Mesenchymal stem cell (in vitro differentiated cells and primary cell): ENCODE data around the gene C1orf52.

Experiments used
- DNase-seq: peaks from one replicate; pipeline ENCODE4 v3.0.0-alpha.2; 2013
- H2AFZ ChIP-seq: one replicate; pipeline ENCODE4 v1.6.1; 2013; ENCODE audit warnings: low read depth, mild to moderate bottlenecking, control low read depth, inconsistent platforms, low read length, moderate library complexity
- H2AK5ac ChIP-seq: 2 replicates; pipeline ENCODE4 v1.6.1; 2013; ENCODE audit warnings: low read length, moderate library complexity, mild to moderate bottlenecking, inconsistent platforms; ENCODE audit not compliant: severe bottlenecking
- H2BK120ac ChIP-seq: one replicate; pipeline ENCODE4 v1.6.1; 2013; ENCODE audit warnings: low read depth, mild to moderate bottlenecking, inconsistent platforms, low read length, moderate library complexity
- H2BK12ac ChIP-seq, 2 experiments: one replicate each; pipeline ENCODE4 v1.6.1; 2013; ENCODE audit warnings: inconsistent platforms in 2 of 2, low read length in 2 of 2, mild to moderate bottlenecking in 2 of 2, moderate library complexity in 2 of 2, control low read depth in 1 of 2
- H2BK15ac ChIP-seq: one replicate; pipeline ENCODE4 v1.6.1; 2013; ENCODE audit warnings: mild to moderate bottlenecking, low read depth, inconsistent platforms; ENCODE audit not compliant: poor library complexity, severe bottlenecking
- H2BK5ac ChIP-seq: 2 replicates; pipeline ENCODE4 v1.6.1; 2013; ENCODE audit warnings: low read depth, mild to moderate bottlenecking, low read length, control low read depth, inconsistent platforms; ENCODE audit not compliant: poor library complexity, severe bottlenecking
- H3K14ac ChIP-seq, 2 experiments: one replicate each; pipeline ENCODE4 v1.6.1; 2013; ENCODE audit warnings: inconsistent platforms in 2 of 2, low read length in 2 of 2, control low read depth in 1 of 2, mild to moderate bottlenecking in 1 of 2, moderate library complexity in 1 of 2
- H3K18ac ChIP-seq, 2 experiments: one replicate each; pipeline ENCODE4 v1.6.1; 2013; ENCODE audit warnings: inconsistent platforms in 2 of 2, low read length in 2 of 2, control low read depth in 1 of 2, low read depth in 1 of 2, mild to moderate bottlenecking in 1 of 2
- H3K23ac ChIP-seq, 2 experiments: one replicate each; pipeline ENCODE4 v1.6.1; 2013; ENCODE audit warnings: inconsistent platforms in 2 of 2, low read length in 2 of 2, mild to moderate bottlenecking in 2 of 2, moderate library complexity in 2 of 2, control low read depth in 1 of 2
- H3K27ac ChIP-seq: 2 replicates; pipeline ENCODE4 v1.5.1; 2013; ENCODE audit warnings: mild to moderate bottlenecking, moderate library complexity, low read length, control low read depth, inconsistent platforms; ENCODE audit not compliant: poor library complexity, severe bottlenecking
- H3K27me3 ChIP-seq, 2 experiments: 2 replicates each; pipeline versions ENCODE4 v1.6.1 to v1.7.0; 2013; ENCODE audit warnings: low read length in 2 of 2, mild to moderate bottlenecking in 2 of 2, moderate library complexity in 2 of 2, control low read depth in 1 of 2, inconsistent platforms in 1 of 2; ENCODE audit not compliant: control insufficient read depth in 1 of 2, insufficient read depth in 1 of 2
- H3K36me3 ChIP-seq, 2 experiments: 2 replicates each; pipeline versions ENCODE4 v1.6.1 to v1.7.0; 2013; ENCODE audit warnings: low read length in 2 of 2, control low read depth in 1 of 2, inconsistent platforms in 1 of 2, low read depth in 1 of 2, mild to moderate bottlenecking in 1 of 2; ENCODE audit not compliant: insufficient read depth in 2 of 2, control insufficient read depth in 1 of 2
- H3K4ac ChIP-seq, 2 experiments: one replicate each; pipeline ENCODE4 v1.6.1; 2013; ENCODE audit warnings: inconsistent platforms in 2 of 2, low read length in 2 of 2, mild to moderate bottlenecking in 2 of 2, moderate library complexity in 2 of 2, control low read depth in 1 of 2, low read depth in 1 of 2
- H3K4me1 ChIP-seq: 2 replicates; pipeline ENCODE4 v1.6.1; 2013; ENCODE audit warnings: low read depth, low read length, control low read depth; ENCODE audit not compliant: control insufficient read depth, insufficient read depth
- H3K4me2 ChIP-seq: 2 replicates; pipeline ENCODE4 v1.6.1; 2013; ENCODE audit warnings: low read length, mild to moderate bottlenecking, inconsistent platforms; ENCODE audit not compliant: poor library complexity, severe bottlenecking
- H3K4me3 ChIP-seq, 2 experiments: 2 replicates each; pipeline versions ENCODE4 v1.5.1 to v1.7.0; 2013; ENCODE audit warnings: low read length in 2 of 2, mild to moderate bottlenecking in 2 of 2, control low read depth in 1 of 2, low read depth in 1 of 2; ENCODE audit not compliant: insufficient read depth in 1 of 2
- H3K79me1 ChIP-seq: replicated peaks from 2 replicates; pipeline ENCODE4 v1.6.1; 2013; ENCODE audit warnings: mild to moderate bottlenecking, control low read depth, low read length, inconsistent platforms; ENCODE audit not compliant: poor library complexity, severe bottlenecking
- H3K9ac ChIP-seq: 2 replicates; pipeline ENCODE4 v1.7.0; 2013; ENCODE audit warnings: mild to moderate bottlenecking, low read length, moderate library complexity
- H3K9me3 ChIP-seq: 2 replicates; pipeline ENCODE4 v1.7.0; 2013; ENCODE audit warnings: mild to moderate bottlenecking, low read length; ENCODE audit not compliant: control insufficient read depth
- H4K8ac ChIP-seq: one replicate; pipeline ENCODE4 v1.6.1; 2013; ENCODE audit warnings: inconsistent platforms, mild to moderate bottlenecking, low read length, moderate library complexity
- H4K91ac ChIP-seq: one replicate; pipeline ENCODE4 v1.6.1; 2013; ENCODE audit warnings: mild to moderate bottlenecking, low read length, inconsistent platforms
- WGBS: methylation state at CpG from one replicate; pipeline ENCODE4 v1.1.7; 2013; ENCODE audit warnings: mixed read lengths; 5-methylcytosine and 5-hydroxymethylcytosine counted together

The C1orf52 gene

GRCh38 chr1:85208488-85208887, 51.0 kb downstream of the C1orf52 start:
- WGBS: 94% methylated on average over 2 of the region's 2 CpGs
- no peak overlapping the region for H2AK5ac ChIP-seq
- no peak overlapping the region for H3K14ac ChIP-seq
- no peaks in the 10 kb centered on the region for H3K36me3 ChIP-seq
- H3K9ac ChIP-seq: no peak overlapping the region
- no peaks in the 10 kb centered on the region for H3K4me1 ChIP-seq
- no peak overlapping the region for H4K8ac ChIP-seq
- H2BK12ac ChIP-seq: no peak overlapping the region
- no peak overlapping the region for H3K4ac ChIP-seq
- H3K79me1 ChIP-seq: no peaks in the 10 kb centered on the region
- H2BK120ac ChIP-seq: no peak overlapping the region
- H3K9me3 ChIP-seq: no peaks in the 10 kb centered on the region
- H3K4me2 ChIP-seq: no peak overlapping the region
- no peak for DNase-seq
- no peak overlapping the region for H3K18ac ChIP-seq
- H4K91ac ChIP-seq: no peak overlapping the region
- H2BK5ac ChIP-seq: no peak overlapping the region
- H3K27me3 ChIP-seq: peaks cover 7 to 12% of the 10 kb centered on the region in 2 experiments
- no peak overlapping the region for H3K4me3 ChIP-seq
- no peak overlapping the region for H2AFZ ChIP-seq
- no peak overlapping the region for H3K27ac ChIP-seq
- H2BK15ac ChIP-seq: no peak overlapping the region
- H3K23ac ChIP-seq: no peak overlapping the region

- H3K4me2 ChIP-seq: no peak overlapping the region
These were observed 55.8 kb downstream of the C1orf52 start for GRCh38 chr1:85203573-85204171.

GRCh38 chr1:85202864-85203255, 56.6 kb downstream of the C1orf52 start:
- Histone ChIP-seq H3K4me1 (peaks cover 11% of the 10 kb centered on the region), H3K14ac (no peak overlapping the region), H3K4me3 (no peak overlapping the region), H3K9me3 (no peaks in the 10 kb centered on the region), H2BK5ac (no peak overlapping the region), H3K79me1 (no peaks in the 10 kb centered on the region), H3K23ac (no peak overlapping the region), H2AK5ac (peak overlapping the region; percentile 2), H2BK15ac (no peak overlapping the region), H2BK120ac (no peak overlapping the region), H2BK12ac (no peak overlapping the region), H3K9ac (no peak overlapping the region), H3K18ac (no peak overlapping the region), H4K8ac (no peak overlapping the region), H3K27me3 (peaks cover 0 to 5% of the 10 kb centered on the region in 2 experiments), H3K4ac (peak overlapping the region in 1 of 2 experiments; percentile 73), H4K91ac (no peak overlapping the region), H3K4me2 (no peak overlapping the region), H3K27ac (no peak overlapping the region), H2AFZ (no peak overlapping the region), H3K36me3 (no peaks in the 10 kb centered on the region)
- DNase-seq: no peak
- WGBS: no CpG with 5 or more reads among the region's 2 CpGs

More at GRCh38 chr1:85203573-85204171, 55.8 kb downstream of the C1orf52 start:
- H2BK5ac ChIP-seq: no peak overlapping the region
- no peak overlapping the region for H2BK12ac ChIP-seq
- no peak overlapping the region for H3K4me3 ChIP-seq
- H2AFZ ChIP-seq: no peak overlapping the region
- H3K4ac ChIP-seq: no peak overlapping the region
- H4K91ac ChIP-seq: no peak overlapping the region
- H3K23ac ChIP-seq: no peak overlapping the region
- H3K18ac ChIP-seq: no peak overlapping the region
- no peak overlapping the region for H3K9ac ChIP-seq
- H3K14ac ChIP-seq: no peak overlapping the region
- no peak overlapping the region for H4K8ac ChIP-seq
- no peak overlapping the region for H3K27ac ChIP-seq
- no peaks in the 10 kb centered on the region for H3K36me3 ChIP-seq
- peaks cover 11% of the 10 kb centered on the region for H3K4me1 ChIP-seq
- peak; percentile 36 for DNase-seq
- H2AK5ac ChIP-seq: no peak overlapping the region
- no peak overlapping the region for H2BK120ac ChIP-seq
- WGBS: no CpG with 5 or more reads among the region's 2 CpGs
- H2BK15ac ChIP-seq: no peak overlapping the region
- peaks cover 5 to 12% of the 10 kb centered on the region in 2 experiments for H3K27me3 ChIP-seq
- no peaks in the 10 kb centered on the region for H3K79me1 ChIP-seq
- H3K9me3 ChIP-seq: no peaks in the 10 kb centered on the region

DNA sequence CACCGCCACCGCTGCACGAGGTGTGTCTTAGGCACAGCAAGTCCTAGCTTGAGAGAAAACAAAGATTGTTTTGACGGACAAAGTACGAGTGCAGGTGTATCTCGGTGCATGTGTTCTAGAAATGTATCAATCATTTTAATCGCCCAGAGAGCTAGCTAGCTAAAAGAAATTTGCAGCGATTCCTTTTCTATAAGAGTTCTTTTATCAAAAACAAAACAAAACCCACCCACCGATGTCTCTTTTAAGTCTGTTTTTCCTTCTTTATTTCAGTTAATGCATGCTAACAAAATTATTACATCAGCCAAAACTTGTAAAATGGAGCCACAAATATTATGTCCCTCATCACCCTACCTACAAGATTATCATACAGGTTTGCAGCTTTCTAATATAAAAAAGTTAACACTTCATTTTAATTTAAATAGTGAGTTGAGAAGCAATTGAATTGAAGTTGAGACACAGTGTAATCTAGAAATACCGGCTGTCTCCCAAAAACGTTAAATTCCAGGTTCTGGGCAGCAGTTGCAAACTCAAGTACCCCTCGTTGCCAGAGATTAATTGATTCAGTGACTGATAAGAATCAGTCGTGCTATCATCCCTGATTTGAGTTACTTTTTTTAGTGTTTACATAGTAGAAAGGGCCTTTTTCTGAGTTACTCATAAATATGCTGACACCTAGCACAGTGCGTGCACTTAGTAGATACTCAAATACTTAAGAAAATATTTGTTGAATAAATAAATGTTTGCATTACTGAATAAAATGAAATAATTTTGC, 57.2 kb downstream of the C1orf52 start:
- Histone ChIP-seq H3K4me1 (peaks cover 11% of the 10 kb centered on the region), H3K9ac (peak overlapping the region; percentile 80), H3K79me1 (no peaks in the 10 kb centered on the region), H3K18ac (peak overlapping the region; percentile 94 to 95), H2BK12ac (peak overlapping the region; percentile 76 to 95), H3K36me3 (no peaks in the 10 kb centered on the region), H3K4ac (peak overlapping the region in 1 of 2 experiments; percentile 86), H3K14ac (peak overlapping the region in 1 of 2 experiments; percentile 63), H4K8ac (no peak overlapping the region), H3K9me3 (no peaks in the 10 kb centered on the region), H3K23ac (peak overlapping the region in 1 of 2 experiments; percentile 97), H2AK5ac (no peak overlapping the region), H2BK5ac (peak overlapping the region; percentile 46), H3K4me3 (peak overlapping the region; percentile 68 to 87), H3K27me3 (peaks cover 0 to 3% of the 10 kb centered on the region in 2 experiments), H2BK120ac (peak overlapping the region; percentile 93), H3K4me2 (peak overlapping the region; percentile 99), H3K27ac (peak overlapping the region; percentile 17), H2AFZ (peak overlapping the region; percentile 93), H4K91ac (peak overlapping the region; percentile 93), H2BK15ac (no peak overlapping the region)
- DNase-seq: no peak
- WGBS: 9% methylated on average over 12 of the region's 14 CpGs
